HL-60/S4 treated with retinoic acid at 250 ng/mL for 4 days and 3 days (cell line): Measurements from ENCODE around the gene SLC31A1.
"Not testable (repeated sequence)": the region's sequence is repeated elsewhere in the genome, so short reads cannot be mapped to it uniquely, and the experiment has no call there.

Source experiments
- in situ Hi-C: fragments of 300-500 bp; cut with MboI; formaldehyde crosslinking; loops from 2 replicates; pipeline ENCODE4 v1.7.0; 2022; ENCODE audit warnings: low sequenced_read_pairs

SLC31A1 gene

GRCh38 chr9:113219969-113220368 lies 1.4 kb upstream of the SLC31A1 start:
- in situ Hi-C loops: no loop called here

DNA sequence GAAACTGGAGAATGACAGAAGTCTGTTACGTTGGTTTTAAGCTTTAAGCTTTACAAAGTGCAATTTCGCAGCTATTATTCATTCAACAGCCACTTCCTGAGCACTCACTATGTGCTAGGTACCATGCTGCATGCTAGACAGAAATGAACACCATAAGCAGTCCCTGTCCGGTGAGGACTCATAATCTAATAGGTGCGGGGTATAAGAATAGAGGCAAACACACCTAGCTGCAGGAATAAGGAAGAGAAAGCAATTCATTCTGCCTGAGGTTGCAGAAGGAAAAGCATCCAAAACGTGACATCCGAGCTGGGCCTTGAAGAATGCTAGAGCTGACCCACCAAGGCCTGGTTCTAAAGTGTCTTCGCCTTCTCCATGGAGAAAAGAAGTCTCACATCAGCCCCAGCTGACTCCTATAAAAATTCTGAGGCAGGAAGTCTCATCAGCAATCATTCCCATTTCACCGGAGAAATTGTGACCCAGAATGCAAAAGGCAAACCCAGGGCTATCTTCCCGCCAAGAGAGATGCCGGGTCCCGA lies 809 bp upstream of the SLC31A1 start:
- in situ Hi-C loops: no loop called here

DNA sequence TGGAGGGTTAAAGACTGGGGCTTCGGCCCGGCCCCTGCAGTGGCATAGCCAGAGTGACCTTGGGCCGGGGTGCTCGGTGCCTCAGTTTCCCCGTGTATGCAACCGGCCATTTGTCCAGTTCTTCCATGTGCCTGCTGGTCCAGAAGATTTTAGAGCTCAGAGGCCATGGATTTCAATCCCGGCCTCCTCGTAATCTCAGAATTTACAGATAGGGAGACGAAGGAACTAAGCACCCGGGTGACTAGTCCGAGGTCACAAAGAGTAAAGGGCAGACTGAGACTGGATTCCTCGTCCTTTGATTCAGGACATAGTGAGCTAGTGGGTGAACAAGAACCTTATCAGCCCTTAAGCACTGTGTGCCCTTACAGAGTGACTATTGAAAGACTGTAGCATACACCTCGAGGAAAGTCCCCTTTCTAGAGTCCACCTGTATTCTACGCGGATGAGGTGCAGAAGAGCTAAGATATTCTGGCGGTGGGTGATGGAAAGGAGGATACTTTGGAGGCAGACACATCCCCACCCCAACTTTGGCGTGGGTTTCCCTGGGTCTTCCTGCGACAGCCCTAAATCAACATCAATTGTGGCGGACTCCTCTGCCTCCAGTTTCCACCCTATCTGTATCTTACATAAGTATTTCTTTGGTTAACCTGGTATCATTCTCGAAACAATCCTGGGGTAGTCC lies 597 bp downstream of the SLC31A1 start:
- in situ Hi-C loops: no loop called here

- in situ Hi-C loops: no loop called here
Observed at GRCh38 chr9:113222482-113222841, 1.1 kb downstream of the SLC31A1 start.

DNA sequence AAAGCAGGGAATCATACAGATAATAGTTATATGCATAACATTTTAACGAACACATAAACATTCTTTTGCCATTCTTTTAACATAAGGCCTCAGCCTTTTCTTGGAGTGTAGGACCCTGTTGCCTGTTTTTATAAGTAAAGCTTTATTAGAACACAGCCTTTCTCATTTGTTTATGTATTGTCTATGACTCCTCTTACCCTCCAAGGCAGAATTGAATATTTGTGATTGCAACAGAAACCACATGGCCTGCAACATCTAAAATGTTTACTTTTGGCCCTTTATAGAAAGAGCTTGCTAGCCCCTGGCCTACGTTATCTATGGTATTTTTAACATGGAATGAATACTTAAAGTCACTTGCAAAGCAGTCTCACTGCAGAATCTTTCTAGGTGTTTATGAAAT lies 2.6 kb downstream of the SLC31A1 start:
- in situ Hi-C loops: no loop called here

DNA sequence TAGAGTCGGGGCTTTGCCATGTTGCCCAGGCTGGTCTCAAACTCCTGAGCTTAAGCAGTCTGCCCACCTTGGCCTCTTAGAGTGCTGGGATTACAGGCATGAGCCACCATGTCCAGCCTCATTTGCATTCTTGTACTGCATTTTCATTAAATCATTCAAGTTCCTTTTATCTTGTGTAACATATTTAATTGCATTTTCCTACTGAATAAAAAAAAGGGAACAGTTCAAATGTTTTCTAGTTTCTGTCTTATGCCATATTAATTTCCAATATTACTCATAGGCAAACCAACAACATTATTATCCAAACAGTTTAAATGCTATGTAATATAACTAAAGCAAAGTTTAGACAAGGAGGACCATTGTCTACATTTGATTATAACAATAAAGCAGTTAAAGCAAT lies 6.1 kb downstream of the SLC31A1 start:
- in situ Hi-C loops: no loop called here

DNA sequence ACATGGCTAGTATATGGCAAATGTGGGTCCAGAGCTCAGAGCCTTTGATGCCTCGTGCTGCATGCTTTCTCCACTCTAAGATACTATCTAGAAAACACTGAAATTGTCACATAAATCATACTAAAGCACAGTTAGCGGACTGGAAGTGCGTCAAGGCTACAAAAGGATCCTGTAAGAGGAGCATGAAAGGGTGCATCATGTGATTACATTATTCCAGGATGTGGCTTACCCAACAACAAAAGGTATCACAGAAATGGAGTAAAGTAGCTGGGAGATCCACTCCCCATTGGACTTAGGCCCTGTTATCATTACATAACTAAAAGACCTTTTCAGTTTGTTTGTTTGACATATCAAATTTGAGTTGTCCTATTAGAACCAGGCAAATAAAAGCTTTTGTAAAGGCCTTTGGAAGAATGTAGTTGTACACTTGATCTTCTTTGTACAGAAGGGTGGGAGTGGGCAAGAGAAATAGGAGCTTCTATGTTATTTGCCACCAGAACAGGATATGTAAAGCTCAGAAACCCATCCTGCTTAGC lies 6.9 kb downstream of the SLC31A1 start:
- in situ Hi-C loops: no loop called here

DNA sequence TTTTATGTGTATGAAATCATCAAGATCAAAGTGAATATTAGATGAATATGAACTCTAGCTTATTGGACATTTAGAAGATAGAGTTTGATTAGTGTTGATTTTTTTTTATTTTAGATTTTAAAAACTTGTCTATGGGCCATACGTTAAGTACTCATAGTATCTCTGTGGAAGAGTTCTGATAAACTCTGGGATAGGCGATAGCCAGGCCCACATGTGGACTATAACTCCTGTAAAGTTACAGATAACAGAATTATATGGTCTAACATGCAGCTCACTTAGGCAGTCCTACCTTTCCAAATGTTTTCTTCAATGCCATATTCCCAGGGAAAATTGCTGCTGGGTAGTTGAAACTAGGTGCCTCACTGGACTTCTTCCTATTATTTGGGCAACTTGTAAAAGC lies 10.4 kb downstream of the SLC31A1 start:
- in situ Hi-C loops: no loop called here

DNA sequence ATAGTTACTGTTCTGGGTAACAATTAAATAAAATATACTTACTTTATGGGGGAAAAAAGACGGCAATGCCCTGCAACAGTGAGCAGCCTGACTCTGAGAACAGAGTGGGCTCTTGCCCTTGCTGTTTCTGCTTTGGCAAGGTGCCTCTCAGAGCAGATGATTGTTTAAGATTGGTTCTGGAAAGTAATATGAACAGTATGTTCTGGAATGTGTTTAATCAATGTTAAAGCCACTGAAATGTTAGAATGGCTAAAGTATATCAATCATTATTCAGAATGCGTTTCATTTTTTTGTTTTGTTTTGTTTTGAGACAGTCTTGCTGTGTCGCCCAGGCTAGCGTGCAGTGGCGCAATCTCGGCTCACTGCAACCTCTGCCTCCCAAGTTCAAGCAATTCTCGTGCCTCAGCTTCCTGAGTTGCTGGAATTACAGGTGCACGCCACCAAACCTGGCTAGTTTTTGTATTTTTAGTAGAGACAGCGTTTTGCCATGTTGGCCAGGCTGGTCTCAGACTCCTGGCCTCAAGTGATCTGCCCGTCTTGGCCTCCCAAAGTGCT lies 14.4 kb downstream of the SLC31A1 start:
- in situ Hi-C loops: not testable (repeated sequence)

- in situ Hi-C loops: no loop called here
Observed at GRCh38 chr9:113237026-113237425, 15.7 kb downstream of the SLC31A1 start.

DNA sequence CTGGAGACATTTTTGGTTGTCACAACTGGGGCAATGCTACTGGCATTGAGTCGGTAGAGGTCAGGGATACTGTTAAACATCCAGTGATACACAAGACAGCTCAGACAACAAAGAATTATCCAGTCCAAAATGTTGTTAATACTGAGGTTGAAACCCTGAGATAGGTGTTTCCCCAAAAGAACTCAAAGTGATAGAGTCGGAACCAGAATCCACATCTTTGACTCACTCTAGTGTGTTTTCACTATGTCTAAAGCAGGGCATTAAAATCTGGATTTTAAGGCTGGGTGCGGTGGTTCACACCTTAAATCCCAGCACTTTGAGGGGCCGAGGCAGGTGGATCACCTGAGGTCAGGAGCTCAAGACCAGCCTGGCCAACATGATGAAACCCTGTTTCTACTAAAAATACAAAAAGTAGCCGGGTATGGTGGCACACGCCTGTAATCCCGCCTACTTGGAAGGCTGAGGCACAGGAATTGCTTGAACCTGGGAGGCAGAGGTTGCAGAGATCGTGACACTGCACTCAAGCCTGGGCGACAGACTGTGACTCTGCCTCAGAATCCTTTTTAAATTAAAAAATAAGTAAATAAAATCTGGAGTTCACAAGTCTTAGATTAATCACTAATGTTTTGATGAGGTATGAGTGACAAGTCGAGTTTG lies 17.0 kb downstream of the SLC31A1 start:
- in situ Hi-C loops: no loop called here

DNA sequence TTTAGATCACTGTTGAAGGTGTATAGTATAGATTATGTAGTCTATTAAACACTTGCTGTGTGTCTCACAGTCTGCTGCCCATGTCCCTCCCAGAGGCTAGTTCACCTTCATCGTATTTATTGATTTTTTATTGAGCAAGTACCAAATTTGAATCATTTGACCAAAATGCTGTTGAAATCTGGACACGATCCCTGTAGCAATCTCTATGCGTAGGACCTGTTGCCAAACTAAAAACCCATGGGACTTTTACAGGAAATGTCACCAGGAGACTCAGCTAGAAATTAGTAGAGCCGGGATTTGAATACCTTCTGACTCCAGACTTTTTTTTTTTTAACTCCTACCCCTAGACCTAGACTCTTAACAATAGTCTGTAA lies 17.5 kb downstream of the SLC31A1 start:
- in situ Hi-C loops: no loop called here

DNA sequence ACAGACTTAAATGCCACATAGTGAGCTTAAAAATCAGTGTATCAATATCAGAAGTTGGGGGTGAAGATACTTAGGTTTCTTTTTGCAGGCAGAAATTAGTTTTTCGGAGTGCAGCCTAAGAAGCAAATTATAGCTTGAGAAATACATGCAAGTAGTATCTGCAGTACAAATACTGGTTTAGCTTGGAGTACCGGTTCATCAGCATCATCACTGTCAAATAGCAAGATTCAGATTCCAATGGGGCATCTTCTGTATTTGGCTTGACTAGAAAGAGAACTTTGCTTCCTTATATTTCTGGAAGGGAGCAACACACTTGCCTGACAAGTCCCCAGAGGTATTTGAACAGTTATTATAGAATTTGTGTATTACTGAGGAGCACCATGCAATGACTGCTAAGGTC lies 19.8 kb downstream of the SLC31A1 start:
- in situ Hi-C loops: no loop called here

- in situ Hi-C loops: no loop called here
Observed at GRCh38 chr9:113244556-113244955, 23.2 kb downstream of the SLC31A1 start.

DNA sequence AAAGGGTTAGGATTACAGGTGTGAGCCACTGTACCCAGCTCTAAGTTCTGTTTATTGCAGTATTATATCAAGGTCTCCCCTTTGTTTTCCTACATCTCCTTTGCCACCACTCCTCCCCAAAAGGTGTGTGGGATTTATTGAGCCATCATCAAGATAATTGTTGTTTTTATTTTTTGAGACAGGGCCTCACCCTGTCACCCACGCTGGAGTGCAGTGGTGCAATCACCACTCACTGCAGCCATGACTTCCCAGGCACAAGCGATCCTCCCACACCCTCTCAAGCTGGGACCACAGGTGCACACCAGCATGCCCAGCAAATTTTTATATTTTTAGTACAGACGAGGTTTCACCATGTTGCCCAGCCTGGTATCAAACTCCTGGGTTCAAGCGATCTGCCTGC lies 24.6 kb downstream of the SLC31A1 start:
- in situ Hi-C loops: no loop called here

GRCh38 chr9:113246928-113247327 lies 25.6 kb downstream of the SLC31A1 start:
- in situ Hi-C loops: no loop called here

- in situ Hi-C loops: no loop called here
Observed at GRCh38 chr9:113247640-113248039, 26.3 kb downstream of the SLC31A1 start.

GRCh38 chr9:113249661-113250060 lies 28.3 kb downstream of the SLC31A1 start:
- in situ Hi-C loops: not testable (repeated sequence)

- in situ Hi-C loops: no loop called here
Observed at GRCh38 chr9:113250807-113251206, 29.5 kb downstream of the SLC31A1 start.

GRCh38 chr9:113254991-113255390 lies 33.6 kb downstream of the SLC31A1 start:
- in situ Hi-C loops: no loop called here

DNA sequence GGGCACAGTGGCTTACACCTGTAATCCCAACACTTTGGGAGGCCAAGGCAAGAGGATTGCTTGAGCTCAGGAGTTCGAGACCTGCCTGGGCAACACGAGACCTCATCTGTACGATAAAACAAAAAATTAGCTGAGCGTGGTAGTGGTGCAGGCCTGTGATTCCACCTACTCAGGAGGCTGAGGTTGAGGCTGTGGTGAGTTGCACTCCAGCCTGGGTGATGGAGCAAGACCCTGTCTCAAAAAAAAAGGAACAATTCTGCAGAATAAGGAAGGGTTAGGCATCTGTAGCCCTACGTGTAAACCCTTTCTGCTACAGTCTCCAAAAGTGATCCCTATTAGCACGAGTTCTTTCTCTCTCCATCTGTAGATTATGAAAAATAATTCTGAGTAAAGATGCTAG lies 34.1 kb downstream of the SLC31A1 start:
- in situ Hi-C loops: no loop called here

- in situ Hi-C loops: no loop called here
Observed at GRCh38 chr9:113257863-113258262, 36.5 kb downstream of the SLC31A1 start.
